BE2C (cell line): ENCODE data around the gene CFAP46.

Experiments
- DNase-seq: peaks from one replicate; pipeline ENCODE4 v3.0.0-alpha.2; 2020
- H3K27me3 ChIP-seq: fragments of 250-450 bp; sonication (Bioruptor Pico); 2 replicates; pipeline ENCODE4 v1.5.1; 2020; ENCODE audit warnings: mild to moderate bottlenecking
- H3K36me3 ChIP-seq: fragments of 250-450 bp; sonication (Bioruptor Pico); 2 replicates; pipeline ENCODE4 v1.5.1; 2020; ENCODE audit warnings: mild to moderate bottlenecking
- H3K4me1 ChIP-seq: fragments of 250-450 bp; sonication (Bioruptor Pico); 2 replicates; pipeline ENCODE4 v1.5.1; 2020
- H3K4me3 ChIP-seq: 2 replicates; pipeline ENCODE4 v1.5.1; 2011; ENCODE audit warnings: low read depth, low read length
- H3K9me3 ChIP-seq: fragments of 250-450 bp; sonication (Bioruptor Pico); 2 replicates; pipeline ENCODE4 v1.5.1; 2020
- TF ChIP-seq, protein P1 (sequence below): IDR thresholded peaks from 2 replicates; pipeline ENCODE4 v1.5.1; 2012; ENCODE audit warnings: mild to moderate bottlenecking, low read depth, low read length

The CFAP46 gene

DNA sequence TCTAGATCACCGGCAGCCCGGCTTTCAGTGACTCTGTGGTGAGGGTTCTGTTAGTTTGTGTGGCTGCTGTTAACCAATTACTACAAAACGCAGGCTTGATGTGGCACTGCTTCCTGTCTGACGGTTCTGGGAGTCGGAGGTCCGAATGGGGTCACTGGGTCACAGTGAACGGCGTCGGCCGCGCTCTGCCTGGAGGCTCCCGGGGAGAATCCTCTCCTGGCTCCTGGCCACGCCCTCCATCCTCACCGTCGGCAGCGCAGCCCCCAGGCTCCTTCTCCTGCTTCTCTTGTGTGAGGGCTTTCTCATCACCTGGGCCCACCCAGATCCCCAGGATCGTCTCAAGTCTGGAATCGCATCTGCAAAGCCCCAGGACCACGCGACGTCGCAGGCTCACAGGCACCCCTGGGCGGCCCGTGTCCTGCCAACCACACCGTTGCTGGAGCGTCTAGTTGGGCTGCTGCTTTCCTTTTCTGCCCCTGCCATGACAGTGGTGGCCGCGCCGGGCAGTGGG lies 124.6 kb downstream of the CFAP46 start:
- no peaks in the 10 kb centered on the region for H3K4me1 ChIP-seq
- no peaks in the 10 kb centered on the region for H3K9me3 ChIP-seq
- DNase-seq: no peak
- no peaks in the 10 kb centered on the region for H3K36me3 ChIP-seq
- H3K27me3 ChIP-seq: peaks cover 29% of the 10 kb centered on the region
- TF ChIP-seq, protein P1, sequence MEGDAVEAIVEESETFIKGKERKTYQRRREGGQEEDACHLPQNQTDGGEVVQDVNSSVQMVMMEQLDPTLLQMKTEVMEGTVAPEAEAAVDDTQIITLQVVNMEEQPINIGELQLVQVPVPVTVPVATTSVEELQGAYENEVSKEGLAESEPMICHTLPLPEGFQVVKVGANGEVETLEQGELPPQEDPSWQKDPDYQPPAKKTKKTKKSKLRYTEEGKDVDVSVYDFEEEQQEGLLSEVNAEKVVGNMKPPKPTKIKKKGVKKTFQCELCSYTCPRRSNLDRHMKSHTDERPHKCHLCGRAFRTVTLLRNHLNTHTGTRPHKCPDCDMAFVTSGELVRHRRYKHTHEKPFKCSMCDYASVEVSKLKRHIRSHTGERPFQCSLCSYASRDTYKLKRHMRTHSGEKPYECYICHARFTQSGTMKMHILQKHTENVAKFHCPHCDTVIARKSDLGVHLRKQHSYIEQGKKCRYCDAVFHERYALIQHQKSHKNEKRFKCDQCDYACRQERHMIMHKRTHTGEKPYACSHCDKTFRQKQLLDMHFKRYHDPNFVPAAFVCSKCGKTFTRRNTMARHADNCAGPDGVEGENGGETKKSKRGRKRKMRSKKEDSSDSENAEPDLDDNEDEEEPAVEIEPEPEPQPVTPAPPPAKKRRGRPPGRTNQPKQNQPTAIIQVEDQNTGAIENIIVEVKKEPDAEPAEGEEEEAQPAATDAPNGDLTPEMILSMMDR: no peak
- no peak overlapping the region for H3K4me3 ChIP-seq

DNA sequence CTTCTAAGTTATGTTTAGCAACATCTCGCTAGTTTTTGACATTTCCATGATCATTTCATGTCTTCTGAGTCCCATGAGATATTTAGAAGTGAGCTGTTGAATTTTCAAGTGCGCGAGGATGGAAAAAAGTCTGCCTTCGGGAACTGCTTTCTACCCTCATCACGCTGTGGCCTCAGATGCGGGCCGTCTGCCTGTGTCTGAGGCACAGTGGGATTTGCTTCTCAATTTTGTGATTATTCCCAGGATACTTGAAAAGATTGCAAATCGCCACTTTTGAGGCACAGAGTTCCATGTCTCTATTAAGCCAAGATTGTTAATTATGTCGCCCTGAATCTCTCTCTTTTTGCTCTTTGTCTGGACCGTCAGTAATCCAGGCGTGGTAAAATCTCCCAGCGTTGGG lies 125.7 kb downstream of the CFAP46 start:
- Histone ChIP-seq H3K4me1 (no peaks in the 10 kb centered on the region), H3K36me3 (no peaks in the 10 kb centered on the region), H3K4me3 (no peak overlapping the region), H3K27me3 (peaks cover 29% of the 10 kb centered on the region), H3K9me3 (no peaks in the 10 kb centered on the region)
- no peak for DNase-seq
- TF ChIP-seq, protein P1: no peak

DNA sequence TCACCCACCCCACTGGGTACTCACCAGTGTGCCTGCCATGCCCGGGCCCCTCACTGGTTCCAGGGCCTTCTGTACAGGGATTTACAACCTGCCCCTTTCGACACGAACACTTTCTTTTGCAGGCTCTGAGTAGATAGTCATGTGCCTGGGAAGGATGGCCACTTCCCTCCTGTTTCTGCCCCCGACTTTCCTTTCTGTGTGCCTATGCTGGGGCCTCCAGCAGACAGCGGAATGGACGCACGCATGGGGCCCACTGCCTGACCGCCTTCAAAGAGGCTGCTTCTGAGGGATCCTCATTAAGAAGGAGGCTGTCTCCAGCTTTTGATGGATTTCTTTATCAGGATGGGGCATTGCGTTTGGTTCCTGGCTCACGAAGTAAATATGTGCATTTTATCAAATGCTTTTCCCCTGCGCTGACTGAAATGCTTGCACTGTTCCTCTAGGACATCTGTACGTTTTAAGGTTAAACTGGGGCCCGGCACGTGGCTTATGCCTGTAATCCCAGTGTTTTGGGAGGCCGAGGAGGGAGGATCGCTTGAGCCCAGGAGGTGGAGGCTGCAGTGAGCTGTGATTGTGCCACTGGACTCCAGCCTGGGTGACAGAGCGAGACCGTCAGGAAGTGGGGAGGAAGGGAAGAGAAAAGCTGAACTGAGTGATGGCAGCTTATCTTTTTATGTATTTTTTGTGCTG lies 127.1 kb downstream of the CFAP46 start:
- H3K27me3 ChIP-seq: peaks cover 32% of the 10 kb centered on the region
- H3K4me1 ChIP-seq: no peaks in the 10 kb centered on the region
- no peaks in the 10 kb centered on the region for H3K36me3 ChIP-seq
- no peak overlapping the region for H3K4me3 ChIP-seq
- DNase-seq: no peak
- H3K9me3 ChIP-seq: no peaks in the 10 kb centered on the region
- TF ChIP-seq, protein P1: no peak

DNA sequence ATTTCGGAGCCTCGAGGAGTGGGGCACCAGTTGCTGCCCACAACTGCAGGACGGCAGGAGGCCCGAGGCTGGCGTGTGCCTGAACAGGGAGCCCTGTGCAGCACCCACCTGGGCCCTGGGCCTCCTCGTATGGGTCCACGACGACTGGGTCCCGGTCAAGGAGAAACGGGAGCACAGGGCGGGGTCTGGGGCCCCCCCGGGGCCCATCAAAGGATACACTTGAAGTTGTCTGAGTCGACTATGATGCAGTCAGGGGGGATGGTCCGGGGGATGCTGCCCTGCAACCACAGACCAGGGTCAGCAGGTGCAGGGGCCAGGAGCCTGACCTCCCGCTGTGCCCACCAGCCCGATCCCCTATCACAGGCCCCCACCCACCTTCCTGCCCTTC lies 127.9 kb downstream of the CFAP46 start:
- H3K4me1 ChIP-seq: no peaks in the 10 kb centered on the region
- DNase-seq: no peak
- H3K36me3 ChIP-seq: no peaks in the 10 kb centered on the region
- H3K27me3 ChIP-seq: peaks cover 37% of the 10 kb centered on the region
- H3K9me3 ChIP-seq: no peaks in the 10 kb centered on the region
- H3K4me3 ChIP-seq: no peak overlapping the region
- TF ChIP-seq, protein P1: no peak

DNA sequence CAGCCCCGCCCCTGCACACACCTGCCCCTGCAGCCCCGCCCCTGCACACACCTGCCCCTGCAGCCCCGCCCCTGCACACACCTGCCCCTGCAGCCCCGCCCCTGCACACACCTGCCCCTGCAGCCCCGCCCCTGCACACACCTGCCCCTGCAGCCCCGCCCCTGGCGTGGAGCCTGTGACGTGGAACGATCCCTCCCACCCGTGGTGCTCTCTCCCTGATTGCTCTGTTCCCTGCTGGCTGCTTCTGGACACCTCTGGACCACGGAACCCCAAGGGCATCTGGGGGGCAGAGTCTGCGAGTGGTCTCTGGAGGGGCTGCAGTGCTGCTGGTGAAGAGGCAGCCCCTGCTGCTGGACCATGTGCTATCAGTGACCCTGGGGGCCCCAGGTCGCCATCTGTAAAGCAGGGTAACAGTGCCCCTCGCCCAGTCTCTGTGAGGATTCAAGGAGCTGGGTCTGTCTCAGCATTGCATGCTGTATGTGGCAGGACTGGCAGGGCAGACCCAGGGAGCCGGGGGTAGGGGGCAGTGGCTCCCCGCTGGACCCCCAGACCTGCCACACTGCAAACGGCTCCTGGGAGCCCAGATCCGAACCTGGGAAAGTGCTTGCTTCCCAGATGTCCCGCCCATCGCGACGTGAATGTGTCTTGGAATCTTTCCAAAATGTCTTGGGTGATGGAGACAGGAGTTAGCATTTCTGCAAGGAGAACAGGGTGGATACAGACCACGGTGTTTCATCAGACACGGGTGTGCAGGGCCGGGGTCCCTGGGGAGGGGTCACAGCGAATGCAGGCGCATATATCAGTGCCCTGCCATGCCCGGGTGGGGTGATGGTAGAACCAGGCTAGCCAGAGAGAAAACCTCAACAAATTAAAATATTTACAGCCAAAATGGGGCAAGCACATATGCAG lies 128.6 kb downstream of the CFAP46 start:
- TF ChIP-seq, protein P1: no peak
- H3K4me1 ChIP-seq: no peaks in the 10 kb centered on the region
- peaks cover 42% of the 10 kb centered on the region for H3K27me3 ChIP-seq
- no peaks in the 10 kb centered on the region for H3K36me3 ChIP-seq
- no peaks in the 10 kb centered on the region for H3K9me3 ChIP-seq
- DNase-seq: no peak
- no peak overlapping the region for H3K4me3 ChIP-seq

DNA sequence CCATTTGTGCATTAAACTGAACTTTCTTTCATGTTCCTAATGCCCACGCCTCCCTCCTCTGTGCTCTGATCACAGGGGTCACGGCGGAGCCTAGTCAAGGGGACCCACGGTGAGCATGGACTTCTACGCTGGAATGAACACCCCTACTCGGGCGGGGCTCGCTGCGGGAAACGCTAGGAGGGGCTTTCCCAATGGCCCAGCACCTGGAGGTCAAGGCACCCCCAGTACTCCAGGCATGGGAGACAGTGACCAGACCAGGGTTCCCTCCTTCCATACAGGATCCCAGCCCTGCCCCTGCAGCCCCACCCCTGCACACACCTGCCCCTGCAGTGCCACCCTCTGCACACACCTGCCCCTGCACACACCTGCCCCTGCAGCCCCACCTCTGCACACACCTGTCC lies 129.4 kb downstream of the CFAP46 start:
- Histone ChIP-seq H3K4me3 (no peak overlapping the region), H3K4me1 (no peaks in the 10 kb centered on the region), H3K27me3 (peaks cover 43% of the 10 kb centered on the region), H3K9me3 (no peaks in the 10 kb centered on the region), H3K36me3 (no peaks in the 10 kb centered on the region)
- no peak for DNase-seq
- TF ChIP-seq, protein P1: no peak
